Stimulated activated CD4-positive, alpha-beta T cell treated with anti-CD3 and anti-CD28 coated beads, Interleukin-12 subunit alpha, Interleukin-12 subunit beta, amount 100 ng/mL, for 4 hours (primary cell): ENCODE results near the gene C2CD4C.
A peak's percentile ranks its signal among the peaks of the same experiment; 100 is the strongest.
"Not testable (repeated sequence)": the region's sequence is repeated elsewhere in the genome, so short reads cannot be mapped to it uniquely, and the experiment has no call there.

ENCODE experiments used
- DNase-seq: peaks from one replicate; pipeline ENCODE4 v3.0.0-alpha.2; 2020

C2CD4C gene, protein sequence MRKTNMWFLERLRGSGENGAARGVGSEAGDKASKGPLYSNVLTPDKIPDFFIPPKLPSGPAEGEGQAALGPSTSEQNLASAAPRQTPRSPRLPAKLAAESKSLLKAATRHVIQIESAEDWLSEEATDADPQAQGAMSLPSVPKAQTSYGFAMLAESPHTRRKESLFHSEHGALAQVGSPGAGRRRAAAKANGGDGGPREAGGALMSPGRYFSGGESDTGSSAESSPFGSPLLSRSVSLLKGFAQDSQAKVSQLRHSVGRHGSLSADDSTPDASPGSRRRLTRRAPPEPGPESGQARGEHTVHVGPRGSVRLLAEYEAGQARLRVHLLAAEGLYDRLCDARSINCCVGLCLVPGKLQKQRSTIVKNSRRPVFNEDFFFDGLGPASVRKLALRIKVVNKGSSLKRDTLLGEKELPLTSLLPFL

DNA sequence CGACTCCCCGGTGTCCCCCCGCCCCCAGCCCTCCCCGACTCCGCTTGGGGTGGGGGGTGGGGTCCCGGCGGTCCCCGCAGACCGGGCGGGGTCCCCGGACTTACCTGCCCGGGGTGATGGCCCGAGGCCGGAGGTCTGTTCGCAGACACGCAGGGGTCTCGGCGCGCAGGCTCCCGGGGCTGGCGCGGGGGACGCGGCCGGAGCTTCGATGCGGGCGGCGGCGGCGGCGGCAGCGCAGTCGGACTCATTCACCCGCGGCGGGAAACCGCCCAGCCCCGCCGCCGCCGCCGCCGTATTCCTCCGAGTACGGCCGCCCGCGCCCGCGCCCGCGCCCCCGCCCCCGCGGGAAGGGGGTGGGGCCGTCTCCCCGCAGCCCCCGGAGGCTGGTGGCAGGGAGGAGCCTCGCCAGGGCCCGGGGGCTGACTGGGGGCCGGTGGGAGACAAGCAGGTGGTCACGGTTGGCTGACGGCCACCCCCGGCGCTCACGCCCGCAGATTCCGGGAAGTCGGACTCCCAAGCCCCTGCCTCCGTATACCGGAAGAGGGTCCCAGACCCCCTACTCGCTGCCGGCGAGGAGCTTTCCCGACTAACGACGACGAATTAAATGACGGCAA, at the start of gene C2CD4C:
Gene C2CD4C, minus strand, starts transcription at position 246 of the 614 bp plus-strand sequence. CDS start 786 bp downstream, outside the sequence.
- peak; percentile 33 for DNase-seq

DNA sequence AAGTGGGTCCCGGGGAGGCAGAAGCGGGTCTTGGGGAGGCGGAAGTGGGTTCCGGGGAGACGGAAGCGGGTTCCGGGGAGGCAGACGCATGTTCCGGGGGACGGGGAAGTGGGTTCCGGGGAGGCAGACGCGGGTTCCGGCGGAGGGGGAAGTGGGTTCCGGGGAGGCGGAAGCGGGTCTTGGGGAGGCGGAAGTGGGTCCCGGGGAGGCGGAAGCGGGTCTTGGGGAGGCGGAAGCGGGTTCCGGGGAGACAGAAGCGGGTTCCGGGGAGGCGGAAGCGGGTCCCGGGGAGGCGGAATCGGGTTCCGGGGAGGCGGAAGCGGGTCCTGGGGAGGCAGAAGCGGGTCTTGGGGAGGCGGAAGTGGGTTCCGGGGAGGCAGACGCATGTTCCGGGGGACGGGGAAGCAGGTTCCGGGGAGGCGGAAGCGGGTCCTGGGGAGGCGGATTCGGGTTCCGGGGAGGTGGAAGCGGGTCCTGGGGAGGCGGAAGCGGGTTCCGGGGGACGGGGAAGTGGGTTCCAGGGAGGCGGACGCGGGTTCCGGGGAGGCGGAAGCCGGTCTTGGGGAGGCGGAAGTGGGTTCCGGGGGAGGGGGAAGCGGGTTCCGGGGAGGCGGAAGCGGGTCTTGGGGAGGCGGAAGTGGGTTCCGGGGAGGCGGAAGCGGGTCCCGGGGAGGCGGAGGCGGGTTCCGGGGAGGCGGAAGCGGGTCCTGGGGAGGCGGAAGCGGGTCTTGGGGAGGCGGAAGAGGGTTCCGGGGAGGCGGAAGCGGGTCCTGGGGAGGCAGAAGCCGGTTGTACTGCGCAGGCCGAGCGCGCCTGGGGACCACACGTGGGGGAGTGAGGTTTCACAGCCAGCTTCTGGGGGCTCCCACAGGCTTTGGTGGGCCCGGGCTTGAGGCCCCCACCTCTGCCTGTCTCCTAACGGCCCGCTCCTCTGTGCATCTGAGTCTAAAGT, 49.4 kb upstream of the C2CD4C start:
- no peak for DNase-seq

- no peak for DNase-seq
Measured at GRCh38 chr19:457636-458035, 48.7 kb upstream of the C2CD4C start.

DNA sequence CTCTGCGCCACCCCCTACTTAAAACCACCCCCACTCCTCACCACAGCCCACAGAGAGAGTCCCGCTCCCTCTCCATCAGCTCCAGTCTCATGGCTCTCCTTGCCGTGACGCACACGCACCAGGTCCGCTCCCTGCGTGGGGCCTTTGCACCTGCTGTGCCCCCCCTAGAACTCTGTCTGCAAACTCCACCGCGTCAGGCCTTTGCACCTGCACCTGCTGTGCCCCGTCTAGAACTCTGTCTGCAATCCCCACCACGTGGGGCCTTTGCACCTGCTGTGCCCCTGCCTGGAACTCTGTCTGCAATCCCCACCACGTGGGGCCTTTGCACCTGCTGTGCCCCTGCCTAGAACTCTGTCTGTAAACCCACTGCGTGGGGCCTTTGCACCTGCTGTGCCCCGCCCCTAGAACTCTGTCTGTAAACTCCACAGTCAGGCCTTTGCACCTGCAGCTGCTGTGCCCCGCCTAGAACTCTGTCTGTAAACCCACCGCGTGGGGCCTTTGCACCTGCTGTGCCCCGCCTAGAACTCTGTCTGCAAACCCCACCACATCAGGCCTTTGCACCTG, 47.7 kb upstream of the C2CD4C start:
- DNase-seq, result no peak

GRCh38 chr19:455851-456546, 47.1 kb upstream of the C2CD4C start:
- DNase-seq, result no peak

GRCh38 chr19:455031-455705, 46.2 kb upstream of the C2CD4C start:
- no peak for DNase-seq

DNA sequence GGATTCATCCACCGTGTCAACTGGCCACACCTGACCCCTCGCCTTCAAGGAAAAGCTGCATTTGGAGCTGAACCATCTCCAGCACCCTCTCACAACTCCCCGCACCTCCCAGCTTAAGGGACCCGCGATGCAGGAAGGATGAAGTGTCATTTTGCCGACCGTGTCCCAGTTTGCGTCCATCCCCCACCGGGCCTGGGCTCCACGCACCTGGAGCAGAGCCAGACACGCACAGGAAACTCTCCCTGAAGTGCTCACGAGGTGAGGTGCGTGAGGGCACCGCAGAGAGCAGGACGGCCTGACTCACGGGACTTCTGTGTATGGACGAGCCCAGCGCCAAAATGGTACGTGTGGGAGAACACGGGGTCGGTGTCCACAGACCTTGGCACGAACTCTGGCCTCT, 44.7 kb upstream of the C2CD4C start:
- no peak for DNase-seq

- DNase-seq, result no peak
Measured at GRCh38 chr19:452829-453228, 43.9 kb upstream of the C2CD4C start.

DNA sequence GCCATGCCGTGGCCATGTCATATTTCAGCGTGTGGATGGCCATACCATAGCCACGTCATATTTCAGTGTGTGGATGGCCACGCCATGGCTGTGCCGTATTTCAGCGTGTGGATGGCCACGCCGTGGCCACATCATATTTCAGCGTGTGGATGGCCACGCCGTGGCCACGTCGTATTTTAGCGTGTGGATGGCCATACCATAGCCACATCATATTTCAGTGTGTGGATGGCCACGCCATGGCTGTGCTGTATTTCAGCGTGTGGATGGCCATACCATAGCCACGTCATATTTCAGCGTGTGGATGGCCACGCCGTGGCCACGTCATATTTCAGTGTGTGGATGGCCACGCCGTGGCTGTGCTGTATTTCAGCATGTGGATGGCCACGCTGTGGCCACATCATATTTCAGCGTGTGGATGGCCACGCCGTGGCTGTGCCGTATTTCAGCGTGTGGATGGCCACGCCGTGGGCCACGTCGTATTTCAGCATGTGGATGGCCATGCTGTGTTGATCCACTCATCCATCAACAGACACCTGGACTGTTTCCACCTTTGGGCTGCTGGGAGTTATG, 42.0 kb upstream of the C2CD4C start:
- not testable (repeated sequence) for DNase-seq

GRCh38 chr19:449916-450315, 41.0 kb upstream of the C2CD4C start:
- no peak for DNase-seq

GRCh38 chr19:447816-448560, 39.0 kb upstream of the C2CD4C start:
- no peak for DNase-seq

- no peak for DNase-seq
Measured at GRCh38 chr19:447064-447426, 38.1 kb upstream of the C2CD4C start.

DNA sequence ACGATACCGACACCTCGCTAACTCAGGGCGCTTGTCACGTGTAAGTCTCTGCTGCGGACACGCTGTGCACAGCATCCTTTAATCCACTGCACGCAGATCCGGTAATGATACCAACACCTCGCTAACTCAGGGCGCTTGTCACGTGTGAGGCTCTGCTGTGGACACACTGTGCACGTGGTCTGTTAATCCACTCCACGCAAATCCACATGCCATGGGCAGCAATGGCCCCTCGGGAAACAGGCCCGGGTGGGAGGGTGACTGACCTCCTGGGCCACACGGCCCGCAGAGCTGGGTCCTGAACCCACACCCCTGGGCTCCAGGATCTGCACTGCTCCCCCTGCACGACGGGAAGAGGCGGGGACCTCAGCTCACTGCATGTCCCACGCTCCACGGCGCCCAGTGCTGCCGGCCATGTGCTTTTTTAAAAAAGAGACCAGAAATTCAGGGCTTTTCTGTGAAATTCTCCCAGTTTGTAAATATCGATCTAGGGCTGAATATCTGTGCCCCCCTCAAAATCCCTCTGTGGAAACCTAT, 35.8 kb upstream of the C2CD4C start:
- DNase-seq, result no peak

GRCh38 chr19:443005-443404, 34.1 kb upstream of the C2CD4C start:
- no peak for DNase-seq

DNA sequence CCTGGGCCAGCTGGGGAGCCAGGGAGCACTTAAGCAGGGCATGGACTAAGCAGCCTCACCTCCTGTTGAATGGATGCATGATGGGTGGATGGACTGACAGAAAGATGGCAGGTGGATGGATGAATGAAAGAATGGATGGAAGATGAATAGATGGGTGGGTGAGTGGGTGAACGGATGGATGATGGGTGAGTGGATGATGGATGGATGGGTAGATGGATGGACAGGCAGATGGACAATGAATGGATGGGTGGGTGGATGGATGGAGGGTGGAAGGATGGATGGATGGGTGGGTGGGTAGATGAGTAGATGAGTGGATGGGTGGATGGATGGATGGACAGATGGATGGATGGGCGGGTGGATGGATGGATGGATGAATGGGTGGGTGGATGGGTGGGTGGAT, 33.1 kb upstream of the C2CD4C start:
- no peak for DNase-seq

- no peak for DNase-seq
Measured at GRCh38 chr19:441213-441836, 32.4 kb upstream of the C2CD4C start.

DNA sequence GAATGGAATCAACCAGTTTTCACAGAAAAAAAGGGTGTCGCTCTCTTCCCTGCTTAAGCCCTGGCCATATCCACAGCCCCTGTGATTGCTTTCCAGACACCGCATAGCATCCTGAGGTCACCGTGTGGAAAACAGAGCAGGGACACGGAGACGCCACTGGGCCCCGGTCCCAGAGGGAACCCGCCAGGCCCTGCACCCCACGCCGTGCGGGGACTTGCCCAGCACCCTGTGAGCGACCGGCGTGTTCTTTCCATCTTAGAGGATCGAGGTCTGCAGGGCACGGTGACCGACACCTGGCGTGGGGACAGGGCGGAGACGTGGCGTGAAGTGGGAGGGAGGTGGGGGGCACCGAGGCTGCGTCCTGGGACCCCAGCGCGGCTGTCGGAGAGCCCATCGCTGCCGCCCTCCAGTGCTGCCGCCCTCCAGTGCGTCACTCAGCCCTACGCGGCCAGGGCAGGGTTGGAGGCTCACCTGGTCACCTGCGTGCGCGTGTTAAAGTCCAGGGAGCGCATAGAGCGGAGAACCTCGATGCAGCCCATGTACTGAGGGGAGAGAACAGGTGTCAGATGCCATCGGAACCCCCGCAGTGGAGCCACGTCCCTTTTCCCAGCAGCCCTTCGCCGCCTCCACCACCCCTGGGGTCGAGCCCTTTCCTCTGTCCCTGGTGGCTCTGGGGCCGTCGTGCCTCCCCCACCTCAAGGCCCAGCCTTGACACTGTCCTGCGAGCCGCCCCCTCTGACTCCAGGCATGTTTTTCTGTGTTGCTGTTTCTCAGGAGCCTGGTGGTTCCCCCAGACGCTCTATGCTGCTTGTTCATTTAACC, 31.7 kb upstream of the C2CD4C start:
- DNase-seq, result no peak

DNA sequence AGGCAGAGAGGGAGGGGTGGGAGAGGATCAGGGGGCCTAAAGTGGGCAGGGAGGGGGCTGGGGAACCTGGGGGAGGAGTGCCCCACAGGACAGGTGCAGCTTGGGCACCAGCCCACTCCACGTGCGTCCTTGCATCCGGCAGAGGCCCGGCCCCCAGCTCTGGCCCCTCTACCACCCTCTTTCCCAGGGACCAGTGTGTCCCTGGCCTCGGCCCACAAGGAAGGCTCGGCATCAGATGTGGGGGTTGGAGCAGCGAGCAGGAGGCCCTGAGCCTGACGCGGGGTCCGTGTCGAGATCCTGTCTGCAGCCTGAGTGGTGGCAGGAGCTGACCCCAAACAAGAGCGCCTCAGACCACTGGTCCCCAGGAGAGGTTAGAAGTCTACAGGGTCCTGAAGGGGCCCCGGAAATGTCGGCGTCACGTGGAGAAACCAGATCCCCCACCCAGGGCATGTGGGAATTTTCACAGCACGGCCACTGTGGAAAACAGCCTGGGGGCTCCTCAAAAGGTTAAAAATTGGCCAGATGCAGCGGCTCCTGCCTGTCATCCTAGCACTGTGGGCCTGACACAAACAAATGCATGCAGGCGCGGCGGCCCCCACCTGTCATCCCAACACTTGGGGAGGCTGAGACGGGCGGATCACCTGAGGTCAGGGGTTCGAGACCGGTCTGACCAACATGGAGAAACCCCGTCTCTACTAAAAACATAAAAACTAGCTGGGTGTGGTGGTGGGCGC, 30.4 kb upstream of the C2CD4C start:
- DNase-seq, result no peak
